DND-41 (cell line): ENCODE results near the gene GRIP2.

Experiments
- CTCF ChIP-seq: IDR thresholded peaks from 2 replicates; pipeline ENCODE4 v1.5.1; 2012; ENCODE audit warnings: borderline replicate concordance, low read length, moderate library complexity, mild to moderate bottlenecking; ENCODE audit not compliant: poor library complexity, severe bottlenecking; ENCODE audit errors: extremely low read depth
- EZH2 ChIP-seq: IDR thresholded peaks from 3 replicates; pipeline ENCODE4 v1.6.1; 2012; ENCODE audit warnings: borderline replicate concordance, low read depth, mild to moderate bottlenecking, moderate library complexity, low read length, inconsistent platforms; ENCODE audit not compliant: severe bottlenecking

- TF ChIP-seq CTCF (no peak), EZH2 (no peak)
Observed at GRCh38 chr3:14513566-14514322, 26.4 kb downstream of the GRIP2 start.
